K562 (cell line): ENCODE measurements around the gene MRPL28. TPM values are rescaled to one million over a fixed set of nuclear protein-coding genes. Genes with fewer than 3 reads are reported as not detected.

Experiments used
- ATAC-seq: fragments of 200-7000 bp; cut with Tn5 transposase; 3 replicates; pipeline ENCODE4 v1.9.1; 2020; ENCODE audit warnings: moderate library complexity
- BruUV-seq: library from RNA; stranded (reverse); fragments of 400-500 nt; replicated peaks from 2 replicates; lab custom pipeline; 2021; lab: Mats Ljungman, UMichigan
- CTCF ChIA-PET: fragments of 300-600 bp; formaldehyde crosslinking; extraction: SDS; loops from one replicate; lab custom pipeline; 2021; ENCODE audit warnings: low intra/inter-chr PET ratio; lab: Yijun Ruan, JAX
- POLR2A ChIA-PET: fragments of 300-600, 350-650 bp; sonication (Branson Sonifier 250); formaldehyde crosslinking; extraction: SDS; loops from one replicate; lab custom pipeline; 2021; ENCODE audit warnings: antibody characterized with exemption, inconsistent platforms; lab: Yijun Ruan, JAX
- DNase-seq, 4 experiments: peaks; one replicate each; pipeline versions ENCODE4 v3.0.0 to v3.0.0-alpha.2; 2011 to 2018; ENCODE audit warnings: low spot score in 3 of 4, mixed read lengths in 3 of 4; ENCODE audit errors: extremely low read depth in 1 of 4
- FAIRE-seq: peaks from 2 replicates; lab custom pipeline; 2011; peaks lifted over from hg19 to GRCh38; lab: Jason Lieb, UNC
- H2AFZ ChIP-seq: 2 replicates; pipeline ENCODE4 v1.6.0; 2011; ENCODE audit warnings: low read depth, low read length, control low read depth, inconsistent platforms
- H3K27ac ChIP-seq: fragments of 200-600 bp; 3 replicates; pipeline ENCODE4 v1.8.0; 2011; ENCODE audit warnings: low read depth, mild to moderate bottlenecking, control low read depth, inconsistent platforms, low read length, moderate library complexity, mixed read lengths; ENCODE audit errors: extremely low read depth
- H3K27me3 ChIP-seq, 2 experiments: fragments of 300-600 bp in 1 of 2; 2 replicates in 1 of 2; 3 replicates in 1 of 2; pipeline versions ENCODE4 v1.6.0 to v1.8.0; 2011; ENCODE audit warnings: inconsistent platforms in 2 of 2, low read length in 2 of 2, mild to moderate bottlenecking in 1 of 2, mixed read lengths in 1 of 2, moderate library complexity in 1 of 2; ENCODE audit not compliant: control insufficient read depth in 2 of 2, insufficient read depth in 2 of 2
- H3K36me3 ChIP-seq: fragments of 300-600 bp; 3 replicates; pipeline ENCODE4 v1.8.0; 2011; ENCODE audit warnings: mild to moderate bottlenecking, low read length, inconsistent platforms; ENCODE audit not compliant: control insufficient read depth, insufficient read depth
- H3K4me1 ChIP-seq, 2 experiments: fragments of 200-600 bp in 1 of 2; replicated peaks in 1 of 2; 2 replicates in 1 of 2; 3 replicates in 1 of 2; pipeline versions ENCODE4 v1.5.1 to v1.8.0; 2011; ENCODE audit warnings: inconsistent platforms in 2 of 2, low read length in 2 of 2, mild to moderate bottlenecking in 1 of 2, mixed read lengths in 1 of 2, moderate library complexity in 1 of 2; ENCODE audit not compliant: control insufficient read depth in 2 of 2, insufficient read depth in 2 of 2
- H3K4me2 ChIP-seq: 2 replicates; pipeline ENCODE4 v1.6.1; 2011; ENCODE audit warnings: low read length, control low read depth, inconsistent platforms, mixed read lengths; ENCODE audit not compliant: insufficient read depth
- H3K4me3 ChIP-seq: fragments of 200-600 bp; sonication (generic), shearing (Covaris generic); 2 replicates; pipeline ENCODE4 v1.5.1; 2016; ENCODE audit warnings: control low read depth, inconsistent platforms
- H3K79me2 ChIP-seq: fragments of 200-600 bp; 3 replicates; pipeline ENCODE4 v1.8.0; 2011; ENCODE audit warnings: low read length, inconsistent platforms; ENCODE audit not compliant: control insufficient read depth, insufficient read depth
- H3K9ac ChIP-seq, 2 experiments: 2 replicates each; pipeline versions ENCODE4 v1.6.0 to v1.6.1; 2011; ENCODE audit warnings: low read depth in 2 of 2, low read length in 2 of 2, control low read depth in 1 of 2, inconsistent platforms in 1 of 2, mild to moderate bottlenecking in 1 of 2, mixed read lengths in 1 of 2; ENCODE audit not compliant: insufficient read depth in 1 of 2
- H3K9me1 ChIP-seq: one replicate; pipeline ENCODE4 v1.6.0; 2011; ENCODE audit warnings: inconsistent platforms, mild to moderate bottlenecking, low read length, moderate library complexity; ENCODE audit not compliant: control insufficient read depth, insufficient read depth
- H3K9me3 ChIP-seq: replicated peaks from 2 replicates; pipeline ENCODE4 v1.5.1; 2011; ENCODE audit warnings: low read depth, low read length, inconsistent platforms; ENCODE audit not compliant: control insufficient read depth, insufficient read depth
- H4K20me1 ChIP-seq: replicated peaks from 2 replicates; pipeline ENCODE4 v1.6.1; 2011; ENCODE audit warnings: low read length, inconsistent platforms, mixed read lengths; ENCODE audit not compliant: control insufficient read depth, insufficient read depth
- FOXK2 ChIP-seq, 2 experiments: fragments of 450-650 bp; IDR thresholded peaks in 1 of 2; conservative IDR thresholded peaks in 1 of 2; 2 replicates each; pipeline ENCODE4 v1.6.1; 2016; ENCODE audit warnings: low read depth in 2 of 2, mild to moderate bottlenecking in 1 of 2
- PTTG1 ChIP-seq: fragments of 450-650 bp; IDR thresholded peaks from 2 replicates; pipeline ENCODE4 v1.6.1; 2016; ENCODE audit warnings: low read depth, mild to moderate bottlenecking, missing genetic modification characterization, missing compliant biosample characterization
- ZBTB17 ChIP-seq: fragments of 450-650 bp; formaldehyde crosslinking; IDR thresholded peaks from 2 replicates; pipeline ENCODE4 v1.4.0; 2020; ENCODE audit warnings: mild to moderate bottlenecking
- ZNF707 ChIP-seq: fragments of 250-450 bp; sonication (Bioruptor Pico); conservative IDR thresholded peaks from 2 replicates; pipeline ENCODE4 v1.8.0; 2022; ENCODE audit warnings: inconsistent platforms, mild to moderate bottlenecking, moderate library complexity
- WGBS: fragments of 100-300 bp; shearing (Covaris generic); methylation state at CpG from one replicate; pipeline ENCODE4 v1.1.6; 2016; ENCODE audit warnings: low coverage, mixed read lengths; ENCODE audit not compliant: insufficient coverage; ENCODE audit errors: missing lambda C conversion rate; 5-methylcytosine and 5-hydroxymethylcytosine counted together
- in situ Hi-C: fragments of 300-500 bp; cut with MboI; formaldehyde crosslinking; loops from 4 replicates; pipeline ENCODE4 v1.15.0; 2018; ENCODE audit warnings: inconsistent platforms, mixed read lengths
- intact Hi-C: fragments of 100-400 bp; cut with micrococcal nuclease; formaldehyde crosslinking; loops from 2 replicates; pipeline ENCODE4 v1.14.2; 2022
- polyA plus RNA-seq, 8 experiments: library from polyadenylated mRNA; depleted of rRNA in 4 of 8; stranded (reverse) in 5 of 8; unstranded in 3 of 8; fragments of >200 nt; fragmentation: Nextera tagmentation in 2 of 8; fragmentation: Illumina TruSeq in 1 of 8; extraction: Ambion mirVana in 2 of 8; extraction: Trizol in 1 of 8; gene quantifications; 2 replicates each; pipeline versions ENCODE4 v1.2.1 to v1.2.3, GENCODE V29; 2011 to 2014; ENCODE audit warnings: inconsistent platforms in 1 of 8, missing spikeins in 1 of 8
- total RNA-seq, 7 experiments: library from RNA; depleted of rRNA in 6 of 7; stranded (reverse); fragments of >200 nt in 6 of 7; fragmentation: Illumina TruSeq in 2 of 7; extraction: Trizol in 2 of 7; gene quantifications; 2 replicates each; pipeline versions ENCODE4 v1.2.1 to v1.2.3, GENCODE V29; 2011 to 2021; ENCODE audit warnings: low replicate concordance in 1 of 7
- TF ChIP-seq, protein P1 (sequence below): sonication (generic); formaldehyde crosslinking; IDR thresholded peaks from 2 replicates; pipeline ENCODE4 v1.8.0; 2022; ENCODE audit warnings: mild to moderate bottlenecking, missing genetic modification reagents
- TF ChIP-seq, protein P2 (sequence below): fragments of 450-650 bp; IDR thresholded peaks from 2 replicates; pipeline ENCODE4 v1.6.1; 2017; ENCODE audit warnings: antibody characterized with exemption

The MRPL28 gene
- total and polyA plus RNA-seq, 9 of the 15 experiments (the other 6 are each of a cell fraction or from before 2014, with no cell fraction given): 2.5 to 323 (median 175) TPM

DNA sequence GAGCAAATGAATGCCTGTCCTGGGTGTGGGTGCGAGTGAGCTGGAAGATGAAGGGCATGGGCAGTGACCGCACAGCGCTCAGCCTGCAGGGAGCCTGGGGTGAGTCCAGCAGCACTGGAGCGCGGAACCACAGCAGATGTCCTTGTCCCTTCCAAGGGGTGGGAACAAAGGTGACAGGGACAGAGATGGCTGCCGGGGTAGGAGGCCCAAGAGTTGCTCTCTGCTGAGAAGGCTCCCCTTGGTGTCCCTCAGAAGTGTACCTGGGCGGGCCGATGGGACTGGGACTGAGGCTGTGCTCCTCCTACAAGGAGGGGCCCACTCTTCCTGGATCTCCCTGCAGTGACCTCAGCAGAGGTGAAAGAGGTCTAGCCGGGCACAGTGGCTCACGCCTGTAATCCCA is 19.0 kb upstream of the MRPL28 start:
- POLR2A ChIA-PET: interaction anchor here (0.7 to 1.2 kb wide), 5 partner anchors 9 to 247 kb away, joined by 3 to 5 read pairs (median 4); partner anchors contain the start of gene METTL26

More for the DNA sequence above, 19.0 kb upstream of the MRPL28 start:
- Histone ChIP-seq H3K27ac (no peak overlapping the region), H3K79me2 (no peaks in the 10 kb centered on the region; the same call in 2 of the 3 replicates), H3K36me3 (no peaks in the 10 kb centered on the region), H3K9me3 (peaks cover 3% of the 10 kb centered on the region; the same call in 1 of the 2 replicates), H3K4me1 (peaks cover 13 to 45% of the 10 kb centered on the region in 2 experiments), H3K9me1 (no peaks in the 10 kb centered on the region), H3K9ac (peak overlapping the region in 1 of 2 experiments; percentile 86; a peak in 2 of 4 replicates), H4K20me1 (no peaks in the 10 kb centered on the region), H3K27me3 (no peaks in the 10 kb centered on the region), H3K4me2 (no peak overlapping the region), H2AFZ (no peak overlapping the region)
- no TSS peak for BruUV-seq
- intact Hi-C loops (no loop called here), in situ Hi-C loops (no loop called here)
- no peak for FAIRE-seq
- 87% methylated on average over 8 of the region's 10 CpGs for WGBS
- CTCF ChIA-PET: no interaction called here
- TF ChIP-seq, protein P1, sequence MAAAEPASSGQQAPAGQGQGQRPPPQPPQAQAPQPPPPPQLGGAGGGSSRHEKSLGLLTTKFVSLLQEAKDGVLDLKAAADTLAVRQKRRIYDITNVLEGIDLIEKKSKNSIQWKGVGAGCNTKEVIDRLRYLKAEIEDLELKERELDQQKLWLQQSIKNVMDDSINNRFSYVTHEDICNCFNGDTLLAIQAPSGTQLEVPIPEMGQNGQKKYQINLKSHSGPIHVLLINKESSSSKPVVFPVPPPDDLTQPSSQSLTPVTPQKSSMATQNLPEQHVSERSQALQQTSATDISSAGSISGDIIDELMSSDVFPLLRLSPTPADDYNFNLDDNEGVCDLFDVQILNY (CRISPR knock-in tag): no peak
- no peak for TF ChIP-seq PTTG1 (tag)
- TF ChIP-seq ZBTB17 (CRISPR knock-in tag): no peak
- TF ChIP-seq FOXK2 (conservative IDR thresholded peaks at IDR 0.05 in 1 of 2, IDR thresholded peaks at IDR 0.05 in 1 of 2; ENCODE audit: low read depth in 2 of 2): no peak
- TF ChIP-seq, protein P2, sequence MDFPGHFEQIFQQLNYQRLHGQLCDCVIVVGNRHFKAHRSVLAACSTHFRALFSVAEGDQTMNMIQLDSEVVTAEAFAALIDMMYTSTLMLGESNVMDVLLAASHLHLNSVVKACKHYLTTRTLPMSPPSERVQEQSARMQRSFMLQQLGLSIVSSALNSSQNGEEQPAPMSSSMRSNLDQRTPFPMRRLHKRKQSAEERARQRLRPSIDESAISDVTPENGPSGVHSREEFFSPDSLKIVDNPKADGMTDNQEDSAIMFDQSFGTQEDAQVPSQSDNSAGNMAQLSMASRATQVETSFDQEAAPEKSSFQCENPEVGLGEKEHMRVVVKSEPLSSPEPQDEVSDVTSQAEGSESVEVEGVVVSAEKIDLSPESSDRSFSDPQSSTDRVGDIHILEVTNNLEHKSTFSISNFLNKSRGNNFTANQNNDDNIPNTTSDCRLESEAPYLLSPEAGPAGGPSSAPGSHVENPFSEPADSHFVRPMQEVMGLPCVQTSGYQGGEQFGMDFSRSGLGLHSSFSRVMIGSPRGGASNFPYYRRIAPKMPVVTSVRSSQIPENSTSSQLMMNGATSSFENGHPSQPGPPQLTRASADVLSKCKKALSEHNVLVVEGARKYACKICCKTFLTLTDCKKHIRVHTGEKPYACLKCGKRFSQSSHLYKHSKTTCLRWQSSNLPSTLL: no peak
- no peak for TF ChIP-seq ZNF707 (CRISPR knock-in tag)
- TF ChIP-seq, all 486 proteins: peak for 0
- DNase-seq (no peak), ATAC-seq (peak; percentile 14; the same call in 2 of the 3 replicates)
- no peak overlapping the region for H3K4me3 ChIP-seq
